ENCODE data around the gene PATE3.
A peak's percentile ranks its signal among the peaks of the same experiment; 100 is the strongest.

The PATE3 gene

GRCh38 chr11:125787827-125788226 is at the start of gene PATE3:
Gene PATE3 (plus strand): TSS chr11:125788127. CDS start chr11:125788152, 25 bp downstream.
- no peak for DNase-seq (ENCODE audit: low read depth)

GRCh38 chr11:125740617-125741016 is 47.3 kb upstream of the PATE3 start:
- no peak for DNase-seq (ENCODE audit: low read depth)

GRCh38 chr11:125743681-125744080 is 44.2 kb upstream of the PATE3 start:
- peak; percentile 6 for DNase-seq (ENCODE audit: low read depth)

- DNase-seq (ENCODE audit: low read depth): no peak
These were observed 41.9 kb upstream of the PATE3 start, which contains the start of gene PATE1 for GRCh38 chr11:125745979-125746378. Gene PATE1 (plus strand): TSS chr11:125746279. CDS start chr11:125746305, 26 bp downstream.

GRCh38 chr11:125750629-125751028 is 37.3 kb upstream of the PATE3 start:
- no peak for DNase-seq (ENCODE audit: low read depth)

GRCh38 chr11:125756050-125756449 is 31.9 kb upstream of the PATE3 start:
- DNase-seq (ENCODE audit: low read depth): no peak

GRCh38 chr11:125762445-125762844 is 25.5 kb upstream of the PATE3 start:
- no peak for DNase-seq (ENCODE audit: low read depth)

GRCh38 chr11:125763483-125763882 is 24.4 kb upstream of the PATE3 start:
- DNase-seq (ENCODE audit: low read depth): no peak

- DNase-seq (ENCODE audit: low read depth): no peak
These were observed 21.7 kb upstream of the PATE3 start for GRCh38 chr11:125766251-125766650.

GRCh38 chr11:125768336-125769046 is 19.4 kb upstream of the PATE3 start:
- no peak for DNase-seq (ENCODE audit: low read depth)

GRCh38 chr11:125770583-125770982 is 17.3 kb upstream of the PATE3 start:
- no peak for DNase-seq (ENCODE audit: low read depth)

GRCh38 chr11:125772834-125773505 is 15.0 kb upstream of the PATE3 start:
- peak; percentile 36 for DNase-seq (ENCODE audit: low read depth)

- no peak for DNase-seq (ENCODE audit: low read depth)
These were observed 14.4 kb upstream of the PATE3 start for GRCh38 chr11:125773516-125773915.

GRCh38 chr11:125777309-125777708 is 10.6 kb upstream of the PATE3 start:
- peak; percentile 80 for DNase-seq (ENCODE audit: low read depth)

GRCh38 chr11:125778728-125779127 is 9.2 kb upstream of the PATE3 start, which contains the start of gene PATE2:
Gene PATE2 (minus strand): TSS chr11:125778828. CDS start chr11:125778773, 55 bp downstream.
- no peak for DNase-seq (ENCODE audit: low read depth)

GRCh38 chr11:125784678-125785077 is 3.2 kb upstream of the PATE3 start:
- DNase-seq (ENCODE audit: low read depth): no peak

- no peak for DNase-seq (ENCODE audit: low read depth)
These were observed 2.9 kb downstream of the PATE3 start for GRCh38 chr11:125790825-125791224.

GRCh38 chr11:125797641-125798040 is 9.7 kb downstream of the PATE3 start:
- no peak for DNase-seq (ENCODE audit: low read depth)

GRCh38 chr11:125799808-125800207 is 11.9 kb downstream of the PATE3 start:
- DNase-seq (ENCODE audit: low read depth): no peak

GRCh38 chr11:125802387-125802786 is 14.5 kb downstream of the PATE3 start:
- no peak for DNase-seq (ENCODE audit: low read depth)

- DNase-seq (ENCODE audit: low read depth): peak; percentile 4
These were observed 20.0 kb downstream of the PATE3 start for GRCh38 chr11:125807909-125808308.

- no peak for DNase-seq (ENCODE audit: low read depth)
These were observed 45.1 kb downstream of the PATE3 start, which contains the start of gene PATE4 for GRCh38 chr11:125833016-125833415. Gene PATE4 (plus strand): TSS chr11:125833316. CDS start chr11:125833360, 44 bp downstream.

GRCh38 chr11:125835748-125836147 is 47.8 kb downstream of the PATE3 start:
- DNase-seq (ENCODE audit: low read depth): no peak

Data from ELR (cell line).